ENCODE data around the gene CCIN.
"Not testable (repeated sequence)": the region's sequence is repeated elsewhere in the genome, so short reads cannot be mapped to it uniquely, and the experiment has no call there.

The CCIN gene

DNA sequence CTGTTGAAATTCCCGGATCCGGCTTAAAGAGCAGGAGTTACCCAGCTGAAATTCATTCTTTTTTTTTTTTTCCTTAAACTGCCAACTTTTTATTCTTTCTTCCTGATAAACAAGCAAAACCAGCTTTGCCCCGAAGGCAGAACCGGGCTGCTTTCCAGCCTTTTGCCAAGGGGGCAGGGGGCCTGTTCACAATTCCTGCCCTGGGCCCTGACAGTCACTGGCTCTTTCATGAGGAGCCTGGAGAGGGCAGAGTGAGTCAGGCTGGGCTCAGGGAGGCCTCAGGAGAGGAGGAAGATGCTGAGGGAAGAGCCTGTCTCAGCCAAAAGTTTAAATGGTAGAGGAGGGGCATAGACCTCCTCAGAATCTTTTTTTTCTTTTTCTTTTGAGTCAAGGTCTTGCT, 27.9 kb upstream of the CCIN start:
- DNase-seq (ENCODE audit: low spot score): peak; percentile 56

GRCh38 chr9:36141761-36142160, 27.4 kb upstream of the CCIN start:
- no peak for DNase-seq (ENCODE audit: low spot score)

DNA sequence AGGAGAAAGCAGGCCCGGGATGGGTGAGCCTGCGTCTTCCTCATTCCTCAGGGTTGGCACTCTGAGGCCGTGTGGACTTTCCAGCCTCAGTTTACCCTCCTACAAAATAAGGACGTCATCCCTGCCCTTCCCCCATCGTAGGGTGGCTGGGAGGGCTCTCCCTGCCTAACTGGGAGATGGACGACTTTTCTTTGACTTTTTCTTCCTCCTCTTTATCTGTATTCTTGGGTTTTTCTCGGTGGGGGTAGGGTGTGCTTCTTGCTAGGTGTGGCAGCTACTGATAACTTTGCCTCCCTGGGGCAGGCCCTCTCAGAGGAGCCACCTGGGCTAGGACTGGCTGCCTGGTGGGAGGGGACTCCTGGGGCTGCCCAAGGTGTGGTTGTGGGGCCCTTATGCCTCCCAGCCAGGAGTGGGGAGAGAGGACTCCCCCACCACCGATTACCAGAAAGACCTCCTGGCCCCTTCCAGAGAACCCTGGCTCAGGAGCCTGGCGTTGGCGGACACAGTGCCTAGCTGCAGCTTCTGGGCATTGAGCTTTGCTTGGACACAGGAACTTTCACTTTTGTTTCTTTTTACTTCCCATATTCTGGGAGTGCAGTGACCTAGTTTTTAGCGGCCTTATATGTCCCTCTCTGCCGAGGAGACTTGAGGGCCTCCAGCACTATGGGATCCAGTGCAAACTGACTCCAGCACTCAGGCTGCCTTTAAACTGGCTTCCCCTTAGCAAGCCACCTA, 26.5 kb upstream of the CCIN start:
- no peak for DNase-seq (ENCODE audit: low spot score)

DNA sequence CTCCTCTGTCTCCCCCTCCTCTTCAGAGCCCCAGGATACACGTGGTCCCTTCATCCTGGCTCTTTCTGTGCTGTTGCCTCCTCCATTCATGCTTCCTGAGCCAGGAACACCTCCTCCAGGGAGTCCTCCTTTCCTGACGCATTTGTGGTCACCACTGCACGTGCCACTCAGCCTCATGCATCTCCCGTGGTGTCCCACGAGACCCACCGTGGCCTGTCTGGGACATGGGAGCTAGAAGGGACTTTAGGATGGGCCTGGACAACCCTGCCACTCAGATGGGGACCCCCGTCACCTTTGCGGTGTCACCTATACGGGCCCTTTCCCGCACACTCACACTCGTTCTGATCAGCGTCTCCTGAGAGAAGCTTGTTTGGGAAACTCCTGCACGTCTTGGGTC, 25.9 kb upstream of the CCIN start:
- DNase-seq (ENCODE audit: low spot score): no peak

DNA sequence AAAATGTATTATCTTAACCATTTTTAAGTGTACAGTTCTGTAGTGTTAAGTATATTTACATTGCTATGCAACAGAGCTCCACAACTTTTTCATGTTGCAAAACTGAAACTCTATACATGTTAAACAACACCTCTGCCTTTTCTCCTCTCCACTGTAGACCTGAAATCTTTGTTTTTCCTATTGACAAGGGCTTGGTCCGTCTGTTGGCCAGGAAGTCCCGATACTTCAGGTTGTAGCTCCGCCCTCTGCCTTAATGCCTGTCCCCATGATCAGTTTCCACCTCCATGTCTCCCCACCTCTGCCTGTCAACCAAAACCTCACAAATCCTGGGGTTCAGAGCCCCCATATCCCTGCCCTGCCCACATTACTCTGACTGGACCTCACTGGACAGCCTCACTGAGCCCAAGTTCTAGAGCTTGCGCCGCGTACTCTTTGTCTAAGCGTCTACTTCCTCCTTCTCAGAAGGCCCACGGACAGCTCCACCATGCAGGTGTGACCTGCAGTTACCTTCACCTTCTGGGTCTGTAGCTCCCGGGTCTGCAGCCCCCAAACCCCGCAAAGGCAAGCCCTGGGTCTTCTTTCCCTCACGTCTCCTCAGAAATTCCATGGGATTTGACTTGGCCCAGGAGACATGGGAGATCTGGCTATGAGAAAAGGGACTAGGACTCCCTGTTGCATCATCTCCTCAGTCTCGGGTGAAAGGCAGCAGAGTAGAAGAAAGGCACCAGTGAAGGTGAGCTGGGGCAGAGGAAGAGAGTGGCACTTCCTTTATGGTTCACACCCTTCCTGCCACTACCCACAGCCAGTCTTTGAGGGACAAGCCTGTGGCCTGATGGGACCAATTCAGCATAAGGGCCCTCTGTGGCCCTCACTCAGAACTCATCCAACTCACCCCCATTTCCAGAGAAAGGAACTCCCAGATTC, 24.6 kb upstream of the CCIN start:
- DNase-seq (ENCODE audit: low spot score): no peak

DNA sequence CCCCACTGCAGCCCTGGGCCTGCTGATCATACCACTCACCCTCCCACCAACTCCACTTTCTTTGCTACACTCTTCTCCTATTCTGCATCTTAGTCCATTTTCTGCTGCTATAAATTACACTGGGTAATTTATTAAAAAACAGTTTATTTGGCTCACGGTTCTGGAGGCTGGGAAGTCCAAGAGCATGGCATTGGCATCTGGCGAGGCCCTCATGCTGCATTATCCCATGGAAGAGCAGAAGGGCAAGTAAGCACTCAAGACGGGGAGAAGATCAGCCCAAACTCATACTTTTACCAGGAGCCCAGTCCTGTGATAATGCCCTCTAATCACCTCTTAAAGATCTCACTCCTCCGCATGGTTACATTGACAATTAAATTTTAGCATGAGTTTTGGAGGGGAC, 23.2 kb upstream of the CCIN start:
- DNase-seq (ENCODE audit: low spot score): no peak

- no peak for DNase-seq (ENCODE audit: low spot score)
Observed at GRCh38 chr9:36146651-36147050, 22.5 kb upstream of the CCIN start.

GRCh38 chr9:36147441-36148175, 21.6 kb upstream of the CCIN start:
- no peak for DNase-seq (ENCODE audit: low spot score)

- no peak for DNase-seq (ENCODE audit: low spot score)
Observed at GRCh38 chr9:36148311-36149051, 20.7 kb upstream of the CCIN start.

- DNase-seq (ENCODE audit: low spot score): no peak
Observed at GRCh38 chr9:36149197-36149596, 20.0 kb upstream of the CCIN start.

DNA sequence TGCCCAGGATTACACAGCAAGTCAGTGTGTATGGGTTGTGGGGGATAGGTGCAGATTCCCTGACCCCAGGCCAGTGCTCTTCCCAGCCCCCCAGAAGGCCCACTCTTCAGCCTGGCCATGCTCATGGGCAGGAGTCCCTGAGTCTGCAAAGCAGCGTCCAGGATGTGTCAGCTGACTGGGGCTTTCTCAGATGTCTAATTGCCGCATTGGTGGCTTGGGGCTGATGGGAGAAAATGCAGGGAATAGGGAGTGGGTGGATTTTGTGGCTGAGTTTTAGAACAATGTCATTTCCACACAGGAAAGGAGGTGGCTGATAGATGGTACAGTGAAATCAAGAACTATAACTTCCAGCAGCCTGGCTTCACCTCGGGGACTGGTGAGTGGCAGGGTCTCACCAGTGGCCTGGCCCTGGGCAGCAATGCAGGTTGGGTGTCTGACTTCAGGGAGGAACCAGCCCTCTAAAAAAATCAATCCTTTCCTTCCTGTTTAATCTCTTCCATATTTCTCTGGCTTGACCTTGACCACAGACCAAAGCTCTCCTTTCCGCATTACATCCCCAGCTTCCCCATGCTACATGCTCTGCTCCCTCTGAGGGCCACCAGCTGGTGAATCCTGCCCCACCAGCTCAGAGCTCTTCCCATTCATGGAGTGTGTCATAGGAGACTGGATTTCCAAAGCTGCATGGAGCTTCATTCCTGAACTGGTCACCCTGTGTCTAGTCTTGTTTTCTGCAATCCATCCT, 18.4 kb upstream of the CCIN start:
- DNase-seq (ENCODE audit: low spot score): no peak

DNA sequence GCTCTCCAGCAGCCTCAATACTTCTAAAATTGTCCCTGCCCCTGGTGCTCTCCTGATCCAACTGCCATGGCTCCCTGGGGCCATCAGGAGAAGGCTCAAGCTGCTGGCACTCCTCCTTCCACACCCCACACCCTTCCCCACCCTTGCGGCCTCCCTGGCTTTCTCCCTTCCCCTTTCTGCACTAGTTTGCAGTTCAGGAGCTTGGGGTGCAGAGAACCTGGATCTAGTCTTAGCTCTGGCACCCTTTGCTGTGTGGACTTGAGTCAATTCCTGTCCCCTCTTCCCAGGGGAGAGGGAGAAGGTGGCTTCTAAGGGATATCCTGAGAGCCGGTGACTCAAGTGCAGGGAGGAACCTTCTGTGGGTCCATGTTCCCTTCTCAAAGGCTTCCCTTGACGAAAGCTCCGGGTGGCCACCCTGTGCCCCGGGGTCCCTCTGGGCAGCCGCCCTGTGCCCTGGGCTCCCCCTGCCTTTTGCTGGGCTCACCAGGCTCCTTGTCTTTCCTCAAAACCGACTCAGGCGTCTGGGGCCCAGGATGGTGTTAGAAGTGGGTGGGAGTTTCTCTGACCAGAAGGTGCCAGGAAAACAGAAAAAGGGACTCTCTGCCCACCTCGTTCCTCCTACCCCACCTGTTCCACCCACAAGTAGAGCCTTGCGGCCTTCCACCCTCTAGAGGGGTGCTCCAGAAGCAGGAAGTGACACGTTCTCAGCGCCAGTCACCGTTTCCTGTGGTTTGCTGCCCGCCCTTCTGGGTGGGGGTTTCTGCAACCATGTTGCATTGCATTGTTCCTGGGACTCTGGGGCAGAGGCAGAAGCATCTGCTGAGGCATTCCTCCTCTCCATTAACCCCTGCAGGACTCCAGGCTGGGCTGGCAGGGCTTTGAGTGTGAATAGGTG, 17.6 kb upstream of the CCIN start:
- no peak for DNase-seq (ENCODE audit: low spot score)

- no peak for DNase-seq (ENCODE audit: low spot score)
Observed at GRCh38 chr9:36152741-36153438, 16.3 kb upstream of the CCIN start.

DNA sequence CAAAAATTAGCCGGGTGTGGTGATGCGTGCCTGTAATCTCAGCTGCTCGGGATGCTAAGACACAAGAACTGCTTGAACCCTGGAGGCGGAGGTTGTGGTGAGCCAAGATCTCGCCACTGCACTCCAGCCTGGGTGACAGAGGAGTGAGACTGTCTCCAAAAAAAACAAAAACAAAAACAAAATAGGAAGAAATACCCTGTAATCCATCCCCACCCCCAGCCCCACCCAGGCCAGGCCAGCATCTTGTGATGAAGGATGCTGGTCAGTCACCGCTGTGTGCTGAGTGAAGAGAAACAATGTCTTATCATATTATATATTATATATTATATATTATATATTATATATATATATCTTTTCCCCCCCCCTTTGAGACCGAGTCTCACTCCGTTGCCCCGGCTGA, 15.4 kb upstream of the CCIN start:
- no peak for DNase-seq (ENCODE audit: low spot score)

GRCh38 chr9:36154331-36154952, 14.7 kb upstream of the CCIN start:
- no peak for DNase-seq (ENCODE audit: low spot score)

DNA sequence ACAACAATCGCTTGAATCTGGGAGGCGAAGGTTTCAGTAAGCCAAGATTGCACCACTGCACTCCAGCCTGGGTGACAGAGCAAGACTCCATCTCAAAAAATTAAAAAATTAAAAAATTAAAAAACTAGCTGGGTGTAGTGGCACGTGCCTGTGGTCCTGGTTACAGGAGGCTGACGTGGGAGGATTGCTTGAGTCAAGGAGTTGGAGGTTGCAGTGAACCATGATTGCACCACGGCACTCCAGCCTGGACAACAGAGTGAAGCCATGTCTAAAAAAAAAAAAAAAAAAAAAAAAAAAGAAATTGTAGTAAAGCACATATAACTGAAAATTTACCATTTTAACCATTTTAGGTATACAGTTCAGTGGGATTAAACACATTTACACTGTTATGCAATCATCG, 13.1 kb upstream of the CCIN start:
- DNase-seq (ENCODE audit: low spot score): no peak

- no peak for DNase-seq (ENCODE audit: low spot score)
Observed at GRCh38 chr9:36158122-36158521, 11.1 kb upstream of the CCIN start.

- DNase-seq (ENCODE audit: low spot score): no peak
Observed at GRCh38 chr9:36158917-36159316, 10.3 kb upstream of the CCIN start.

DNA sequence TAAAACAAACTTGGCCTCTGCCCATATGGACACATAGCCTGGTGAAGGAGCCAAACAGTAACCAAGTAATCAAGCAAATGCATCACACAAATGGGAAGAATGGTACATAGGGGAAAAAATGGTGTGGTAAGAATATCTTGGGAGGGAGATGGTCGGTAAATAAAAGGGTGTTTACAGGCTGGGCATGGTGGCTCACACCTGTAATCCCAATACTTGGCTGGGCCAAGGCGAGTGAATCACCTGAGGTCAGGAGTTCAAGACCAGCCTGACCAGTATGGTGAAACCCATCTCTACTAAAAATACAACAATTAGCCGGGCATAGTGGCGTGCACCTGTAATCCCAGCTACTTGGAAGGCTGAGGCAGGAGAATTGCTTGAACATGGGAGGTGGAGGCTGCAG, 9.7 kb upstream of the CCIN start:
- DNase-seq (ENCODE audit: low spot score): not testable (repeated sequence)
